ENCODE results near the gene ANG. TPM values are rescaled to one million over a fixed set of nuclear protein-coding genes. Genes with fewer than 3 reads are reported as not detected.
"Not testable (repeated sequence)": the region's sequence is repeated elsewhere in the genome, so short reads cannot be mapped to it uniquely, and the experiment has no call there.

ANG gene
- total RNA-seq, 4 donors from 2014 or later = 31.2 to 41.9 (median 39.5) TPM

- H3K4me1 ChIP-seq = peaks cover 0 to 13% (median 9%) of the 10 kb centered on the region in 4 donors
- DNase-seq (ENCODE audit: low spot score in 2 of 2) = peak; percentile 13 to 39
- no peak overlapping the region for H3K27ac ChIP-seq
- no peaks in the 10 kb centered on the region for H3K36me3 ChIP-seq
- peak overlapping the region; percentile 0 to 53 (median 24) for H3K4me3 ChIP-seq
- peaks cover 0 to 54% of the 10 kb centered on the region in 2 donors for H3K27me3 ChIP-seq
- H3K9me3 ChIP-seq = no peaks in the 10 kb centered on the region
- peak; percentile 16 to 55 (median 29) for TF ChIP-seq CTCF (IDR thresholded peaks at IDR 0.05)
- no peak for TF ChIP-seq EP300 (IDR thresholded peaks at IDR 0.05)
- WGBS, 2 donors = 3% methylated on average over 31 of the region's 31 CpGs
Observed at GRCh38 chr14:20662968-20663732, 25.4 kb upstream of the ANG start.

GRCh38 chr14:20666400-20666961 lies 22.1 kb upstream of the ANG start:
- not testable (repeated sequence) for H3K27ac ChIP-seq; H3K4me3 ChIP-seq; H3K9me3 ChIP-seq; DNase-seq (ENCODE audit: low spot score in 2 of 2); H3K36me3 ChIP-seq
- H3K27me3 ChIP-seq = peaks cover 0 to 29% of the 10 kb centered on the region in 2 donors
- WGBS, 2 donors = 78 to 83% methylated on average over 7 of the region's 7 CpGs
- H3K4me1 ChIP-seq = peaks cover 0 to 13% (median 9%) of the 10 kb centered on the region in 4 donors

- Histone ChIP-seq H3K27ac (no peak overlapping the region), H3K27me3 (peaks cover 0 to 22% of the 10 kb centered on the region in 2 donors), H3K36me3 (no peaks in the 10 kb centered on the region), H3K4me3 (no peak overlapping the region), H3K9me3 (no peaks in the 10 kb centered on the region), H3K4me1 (peaks cover 0 to 10% (median 7%) of the 10 kb centered on the region in 4 donors)
- TF ChIP-seq POLR2A (IDR thresholded peaks at IDR 0.05) (no peak), CTCF (IDR thresholded peaks at IDR 0.05) (no peak), EP300 (IDR thresholded peaks at IDR 0.05) (no peak)
- 76 to 79% methylated on average over 2 of the region's 2 CpGs for WGBS, 2 donors
- DNase-seq (ENCODE audit: low spot score in 2 of 2) = no peak
Observed at GRCh38 chr14:20667957-20668356, 20.6 kb upstream of the ANG start.

- Histone ChIP-seq H3K4me3 (no peak overlapping the region), H3K27ac (no peak overlapping the region), H3K36me3 (no peaks in the 10 kb centered on the region), H3K9me3 (no peaks in the 10 kb centered on the region), H3K4me1 (peaks cover 0 to under 1% (median 0%) of the 10 kb centered on the region in 4 donors), H3K27me3 (peaks cover 0 to 21% of the 10 kb centered on the region in 2 donors)
- 78 to 91% methylated on average over 2 of the region's 2 CpGs for WGBS, 2 donors
- no peak for TF ChIP-seq POLR2A (IDR thresholded peaks at IDR 0.05)
- no peak for TF ChIP-seq CTCF (IDR thresholded peaks at IDR 0.05)
- TF ChIP-seq EP300 (IDR thresholded peaks at IDR 0.05) = no peak
- no peak for DNase-seq (ENCODE audit: low spot score in 2 of 2)
Observed at GRCh38 chr14:20668969-20669368, 19.6 kb upstream of the ANG start.

GRCh38 chr14:20671597-20672283 lies 16.8 kb upstream of the ANG start:
- 75 to 80% methylated on average over 4 of the region's 4 CpGs for WGBS, 2 donors
- TF ChIP-seq EP300 (IDR thresholded peaks at IDR 0.05) (no peak), POLR2A (IDR thresholded peaks at IDR 0.05) (no peak), CTCF (IDR thresholded peaks at IDR 0.05) (no peak)
- no peak overlapping the region for H3K27ac ChIP-seq
- no peaks in the 10 kb centered on the region for H3K36me3 ChIP-seq
- no peak overlapping the region for H3K4me3 ChIP-seq
- no peak for DNase-seq (ENCODE audit: low spot score in 2 of 2)
- H3K27me3 ChIP-seq = peaks cover 0 to 10% of the 10 kb centered on the region in 2 donors
- no peaks in the 10 kb centered on the region for H3K4me1 ChIP-seq
- H3K9me3 ChIP-seq = no peaks in the 10 kb centered on the region
